Measurements from ENCODE around the gene ZC3H14.

DNA sequence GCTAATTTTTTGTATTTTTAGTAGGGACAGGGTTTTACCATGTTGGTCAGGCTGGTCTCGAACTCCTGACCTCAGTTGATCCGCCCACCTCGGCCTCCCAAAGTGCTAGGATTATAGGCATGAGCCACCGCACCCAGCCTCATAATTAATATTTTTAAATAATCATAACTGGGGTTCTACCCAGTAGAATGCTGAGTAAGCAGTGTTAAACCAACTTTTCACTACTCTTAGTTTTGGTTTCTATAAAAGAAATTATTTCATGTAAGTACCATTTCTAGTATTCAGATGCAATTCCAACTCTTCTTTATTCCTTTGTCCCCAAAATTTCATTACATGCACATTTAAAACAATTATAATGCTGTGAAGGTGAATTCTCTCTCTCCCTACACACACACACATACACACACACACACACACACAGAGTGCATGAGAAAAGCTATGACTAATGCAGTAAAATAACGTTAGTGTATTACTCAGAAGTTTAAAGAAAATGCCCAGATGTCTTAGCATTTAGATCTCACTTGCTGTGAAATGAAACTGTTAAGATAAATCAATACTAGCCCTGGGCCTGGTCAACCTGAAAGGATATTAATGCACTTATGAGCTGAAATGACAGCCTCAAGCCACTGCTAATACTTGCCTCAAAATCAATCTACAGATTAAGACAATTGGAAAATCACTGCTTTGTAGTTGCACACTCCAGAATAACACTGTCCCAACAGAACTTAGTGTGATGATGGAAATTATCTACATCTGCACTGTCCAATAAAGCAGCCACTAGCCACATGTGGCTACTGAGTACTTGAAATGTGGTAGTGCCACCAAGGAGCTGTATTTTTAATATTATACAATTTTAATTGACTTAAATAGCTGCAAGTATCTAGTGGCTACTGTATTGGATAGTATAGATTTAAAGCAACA is 44.0 kb upstream of the ZC3H14 start:
- TF ChIP-seq POLR2AphosphoS5 (IDR thresholded peaks at IDR 0.05; ENCODE audit: low read depth, low read length), result no peak
- TF ChIP-seq TAF1 (IDR thresholded peaks at IDR 0.05; ENCODE audit: borderline replicate concordance, insufficient read depth, low read length), result no peak
- TF ChIP-seq, protein P1, sequence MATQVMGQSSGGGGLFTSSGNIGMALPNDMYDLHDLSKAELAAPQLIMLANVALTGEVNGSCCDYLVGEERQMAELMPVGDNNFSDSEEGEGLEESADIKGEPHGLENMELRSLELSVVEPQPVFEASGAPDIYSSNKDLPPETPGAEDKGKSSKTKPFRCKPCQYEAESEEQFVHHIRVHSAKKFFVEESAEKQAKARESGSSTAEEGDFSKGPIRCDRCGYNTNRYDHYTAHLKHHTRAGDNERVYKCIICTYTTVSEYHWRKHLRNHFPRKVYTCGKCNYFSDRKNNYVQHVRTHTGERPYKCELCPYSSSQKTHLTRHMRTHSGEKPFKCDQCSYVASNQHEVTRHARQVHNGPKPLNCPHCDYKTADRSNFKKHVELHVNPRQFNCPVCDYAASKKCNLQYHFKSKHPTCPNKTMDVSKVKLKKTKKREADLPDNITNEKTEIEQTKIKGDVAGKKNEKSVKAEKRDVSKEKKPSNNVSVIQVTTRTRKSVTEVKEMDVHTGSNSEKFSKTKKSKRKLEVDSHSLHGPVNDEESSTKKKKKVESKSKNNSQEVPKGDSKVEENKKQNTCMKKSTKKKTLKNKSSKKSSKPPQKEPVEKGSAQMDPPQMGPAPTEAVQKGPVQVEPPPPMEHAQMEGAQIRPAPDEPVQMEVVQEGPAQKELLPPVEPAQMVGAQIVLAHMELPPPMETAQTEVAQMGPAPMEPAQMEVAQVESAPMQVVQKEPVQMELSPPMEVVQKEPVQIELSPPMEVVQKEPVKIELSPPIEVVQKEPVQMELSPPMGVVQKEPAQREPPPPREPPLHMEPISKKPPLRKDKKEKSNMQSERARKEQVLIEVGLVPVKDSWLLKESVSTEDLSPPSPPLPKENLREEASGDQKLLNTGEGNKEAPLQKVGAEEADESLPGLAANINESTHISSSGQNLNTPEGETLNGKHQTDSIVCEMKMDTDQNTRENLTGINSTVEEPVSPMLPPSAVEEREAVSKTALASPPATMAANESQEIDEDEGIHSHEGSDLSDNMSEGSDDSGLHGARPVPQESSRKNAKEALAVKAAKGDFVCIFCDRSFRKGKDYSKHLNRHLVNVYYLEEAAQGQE (IDR thresholded peaks at IDR 0.05; ENCODE audit: insufficient read depth in 1 of 2, low read depth in 2 of 2, low read length in 2 of 2), result no peak
- no peak for TF ChIP-seq SIN3A (IDR thresholded peaks at IDR 0.05; ENCODE audit: borderline replicate concordance, insufficient read depth, low read length)
- no peak for TF ChIP-seq FOXP2 (optimal IDR thresholded peaks at IDR 0.05; ENCODE audit: borderline replicate concordance, extremely low read depth, extremely low read length, insufficient read depth)
